Colonic mucosa (tissue), 4 donors: ENCODE measurements around the gene LMF1. TPM values are rescaled to one million over a fixed set of nuclear protein-coding genes. Genes with fewer than 3 reads are reported as not detected.

Source experiments
- DNase-seq: peaks from one replicate; pipeline ENCODE4 v3.0.0-alpha.2; 2020
- H3K27ac ChIP-seq: fragments of 200-600 bp; one replicate; pipeline ENCODE4 v1.8.0; 2021
- H3K27me3 ChIP-seq: fragments of 200-600 bp; one replicate; pipeline ENCODE4 v1.8.0; 2021
- H3K36me3 ChIP-seq: fragments of 200-600 bp; one replicate; pipeline ENCODE4 v1.8.0; 2021
- H3K4me1 ChIP-seq: fragments of 200-600 bp; one replicate; pipeline ENCODE4 v1.8.0; 2021; ENCODE audit warnings: mild to moderate bottlenecking
- H3K4me3 ChIP-seq: fragments of 200-600 bp; one replicate; pipeline ENCODE4 v1.8.0; 2021
- H3K9ac ChIP-seq, 2 donors: one replicate each; pipeline ENCODE4 v1.7.0; 2013; ENCODE audit warnings: control low read depth in 2 of 2, low read depth in 2 of 2, low read length in 2 of 2
- H3K9me3 ChIP-seq: fragments of 200-600 bp; one replicate; pipeline ENCODE4 v1.8.0; 2021
- CTCF ChIP-seq: fragments of 200-600 bp; IDR thresholded peaks from one replicate; pipeline ENCODE4 v1.8.0; 2022; ENCODE audit warnings: antibody characterized with exemption, mild to moderate bottlenecking
- intact Hi-C: fragments of 100-400 bp; cut with DNase I; formaldehyde crosslinking; loops from one replicate; pipeline ENCODE4 v1.14.1; 2022
- total RNA-seq, 2 donors: library from RNA; stranded (reverse); fragmentation: NEBNext Ultra II Directional in 1 of 2; extraction: Animal tissue kit (Norgen Biotek cat#: 25700) in 1 of 2; gene quantifications; one replicate each; pipeline ENCODE4 v1.2.1, GENCODE V29; 2021
- donor health status: healthy.
- donor health status: DM: no; HTN: no; CAD: no.
- donor health status: DM: no; HTN: no; CAD: no.

Gene LMF1
- total RNA-seq, 2 donors from 2014 or later: 8.4 to 12.8 TPM

GRCh38 chr16:911101-911500 is 59.7 kb downstream of the LMF1 start:
- DNase-seq: no peak
- Histone ChIP-seq H3K27ac (no peak overlapping the region), H3K9ac (no peak overlapping the region), H3K9me3 (no peaks in the 10 kb centered on the region), H3K27me3 (no peaks in the 10 kb centered on the region), H3K4me3 (no peak overlapping the region), H3K36me3 (no peaks in the 10 kb centered on the region), H3K4me1 (no peaks in the 10 kb centered on the region)
- intact Hi-C loops: no loop called here
- TF ChIP-seq CTCF: no peak

GRCh38 chr16:910181-910580 is 60.6 kb downstream of the LMF1 start:
- Histone ChIP-seq H3K27me3 (no peaks in the 10 kb centered on the region), H3K27ac (no peak overlapping the region), H3K36me3 (no peaks in the 10 kb centered on the region), H3K9me3 (no peaks in the 10 kb centered on the region), H3K9ac (no peak overlapping the region), H3K4me1 (no peaks in the 10 kb centered on the region), H3K4me3 (no peak overlapping the region)
- intact Hi-C loops: no loop called here
- DNase-seq: no peak
- TF ChIP-seq CTCF: no peak

- H3K27ac ChIP-seq: no peak overlapping the region
- no peaks in the 10 kb centered on the region for H3K9me3 ChIP-seq
- no peak overlapping the region for H3K4me3 ChIP-seq
- no peaks in the 10 kb centered on the region for H3K4me1 ChIP-seq
- H3K36me3 ChIP-seq: no peaks in the 10 kb centered on the region
- intact Hi-C loops: no loop called here
- TF ChIP-seq CTCF: no peak
- no peak for DNase-seq
- H3K27me3 ChIP-seq: no peaks in the 10 kb centered on the region
- no peak overlapping the region for H3K9ac ChIP-seq
These were observed 61.3 kb downstream of the LMF1 start for GRCh38 chr16:909281-910000.

- intact Hi-C loops: no loop called here
- no peaks in the 10 kb centered on the region for H3K27me3 ChIP-seq
- H3K36me3 ChIP-seq: no peaks in the 10 kb centered on the region
- DNase-seq: no peak
- no peak overlapping the region for H3K9ac ChIP-seq
- no peak overlapping the region for H3K27ac ChIP-seq
- no peaks in the 10 kb centered on the region for H3K9me3 ChIP-seq
- no peak for TF ChIP-seq CTCF
- no peaks in the 10 kb centered on the region for H3K4me1 ChIP-seq
- H3K4me3 ChIP-seq: no peak overlapping the region
These were observed 62.1 kb downstream of the LMF1 start for GRCh38 chr16:908526-909155.

GRCh38 chr16:907842-908241 is 62.9 kb downstream of the LMF1 start:
- no peaks in the 10 kb centered on the region for H3K4me1 ChIP-seq
- H3K27me3 ChIP-seq: no peaks in the 10 kb centered on the region
- intact Hi-C loops: no loop called here
- H3K27ac ChIP-seq: no peak overlapping the region
- no peaks in the 10 kb centered on the region for H3K36me3 ChIP-seq
- H3K4me3 ChIP-seq: no peak overlapping the region
- H3K9ac ChIP-seq: no peak overlapping the region
- no peaks in the 10 kb centered on the region for H3K9me3 ChIP-seq
- TF ChIP-seq CTCF: no peak
- DNase-seq: no peak
